DND-41 (cell line): Measurements from ENCODE around the gene ITSN2.

Experiments
- CTCF ChIP-seq: IDR thresholded peaks from 2 replicates; pipeline ENCODE4 v1.5.1; 2012; ENCODE audit warnings: borderline replicate concordance, low read length, moderate library complexity, mild to moderate bottlenecking; ENCODE audit not compliant: poor library complexity, severe bottlenecking; ENCODE audit errors: extremely low read depth
- EZH2 ChIP-seq: IDR thresholded peaks from 3 replicates; pipeline ENCODE4 v1.6.1; 2012; ENCODE audit warnings: borderline replicate concordance, low read depth, mild to moderate bottlenecking, moderate library complexity, low read length, inconsistent platforms; ENCODE audit not compliant: severe bottlenecking

GRCh38 chr2:24403168-24403831 is 43.0 kb upstream of the ITSN2 start:
- TF ChIP-seq CTCF, result no peak
- no peak for TF ChIP-seq EZH2
